ENCODE data around the gene EPC1. TPM values are rescaled to one million over a fixed set of nuclear protein-coding genes. Genes with fewer than 3 reads are reported as not detected.

EPC1 gene
- total RNA-seq, 1 donor from 2014 or later = 8.8 TPM

DNA sequence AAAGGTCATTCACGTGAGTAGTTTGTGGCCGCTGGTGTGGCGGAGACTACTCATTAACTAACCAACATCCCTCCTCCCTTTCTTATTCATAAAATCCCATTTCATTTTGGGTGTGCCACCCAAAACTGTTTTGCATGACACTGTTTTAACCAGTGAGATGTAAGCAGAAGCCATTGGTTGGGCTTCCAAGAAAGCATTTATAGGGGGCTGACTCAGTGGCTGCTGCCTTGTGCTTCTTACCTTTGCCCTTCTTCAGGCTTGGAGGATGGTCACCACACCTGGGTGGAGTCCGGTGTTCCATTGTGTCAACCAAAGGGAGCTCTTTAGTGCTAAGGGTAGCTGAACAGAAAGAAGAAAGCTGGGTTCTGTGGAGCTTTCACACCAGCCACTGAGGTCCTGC is 37.2 kb upstream of the EPC1 start:
- TF ChIP-seq, protein P1, sequence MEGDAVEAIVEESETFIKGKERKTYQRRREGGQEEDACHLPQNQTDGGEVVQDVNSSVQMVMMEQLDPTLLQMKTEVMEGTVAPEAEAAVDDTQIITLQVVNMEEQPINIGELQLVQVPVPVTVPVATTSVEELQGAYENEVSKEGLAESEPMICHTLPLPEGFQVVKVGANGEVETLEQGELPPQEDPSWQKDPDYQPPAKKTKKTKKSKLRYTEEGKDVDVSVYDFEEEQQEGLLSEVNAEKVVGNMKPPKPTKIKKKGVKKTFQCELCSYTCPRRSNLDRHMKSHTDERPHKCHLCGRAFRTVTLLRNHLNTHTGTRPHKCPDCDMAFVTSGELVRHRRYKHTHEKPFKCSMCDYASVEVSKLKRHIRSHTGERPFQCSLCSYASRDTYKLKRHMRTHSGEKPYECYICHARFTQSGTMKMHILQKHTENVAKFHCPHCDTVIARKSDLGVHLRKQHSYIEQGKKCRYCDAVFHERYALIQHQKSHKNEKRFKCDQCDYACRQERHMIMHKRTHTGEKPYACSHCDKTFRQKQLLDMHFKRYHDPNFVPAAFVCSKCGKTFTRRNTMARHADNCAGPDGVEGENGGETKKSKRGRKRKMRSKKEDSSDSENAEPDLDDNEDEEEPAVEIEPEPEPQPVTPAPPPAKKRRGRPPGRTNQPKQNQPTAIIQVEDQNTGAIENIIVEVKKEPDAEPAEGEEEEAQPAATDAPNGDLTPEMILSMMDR (conservative IDR thresholded peaks at IDR 0.05; ENCODE audit: low read depth, low read length) = no peak
- no peak overlapping the region for H3K4me3 ChIP-seq (ENCODE audit: low read depth, low read length)
- no peak for DNase-seq (ENCODE audit: low read depth)

DNA sequence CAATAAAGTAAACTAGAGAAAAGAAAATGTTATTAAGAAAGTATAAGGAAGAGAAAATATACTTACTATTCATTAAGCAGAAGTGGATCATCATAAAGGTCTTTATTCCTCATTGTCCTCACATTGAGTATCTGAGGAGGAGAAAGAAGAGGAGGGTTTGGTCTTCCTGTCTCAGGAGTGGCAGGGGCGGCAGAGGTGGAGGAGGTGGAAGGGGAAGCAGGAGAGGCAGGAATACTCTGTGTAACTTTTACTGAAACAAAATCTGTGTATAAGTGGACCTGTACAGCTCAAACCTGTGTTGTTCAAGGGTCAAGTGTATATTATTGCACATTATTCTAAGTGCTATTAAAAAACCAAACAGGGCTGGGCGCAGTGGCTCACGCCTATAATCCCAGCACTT is 34.2 kb upstream of the EPC1 start:
- H3K4me3 ChIP-seq (ENCODE audit: low read depth, low read length) = no peak overlapping the region
- TF ChIP-seq, protein P1 (conservative IDR thresholded peaks at IDR 0.05; ENCODE audit: low read depth, low read length) = no peak
- no peak for DNase-seq (ENCODE audit: low read depth)

DNA sequence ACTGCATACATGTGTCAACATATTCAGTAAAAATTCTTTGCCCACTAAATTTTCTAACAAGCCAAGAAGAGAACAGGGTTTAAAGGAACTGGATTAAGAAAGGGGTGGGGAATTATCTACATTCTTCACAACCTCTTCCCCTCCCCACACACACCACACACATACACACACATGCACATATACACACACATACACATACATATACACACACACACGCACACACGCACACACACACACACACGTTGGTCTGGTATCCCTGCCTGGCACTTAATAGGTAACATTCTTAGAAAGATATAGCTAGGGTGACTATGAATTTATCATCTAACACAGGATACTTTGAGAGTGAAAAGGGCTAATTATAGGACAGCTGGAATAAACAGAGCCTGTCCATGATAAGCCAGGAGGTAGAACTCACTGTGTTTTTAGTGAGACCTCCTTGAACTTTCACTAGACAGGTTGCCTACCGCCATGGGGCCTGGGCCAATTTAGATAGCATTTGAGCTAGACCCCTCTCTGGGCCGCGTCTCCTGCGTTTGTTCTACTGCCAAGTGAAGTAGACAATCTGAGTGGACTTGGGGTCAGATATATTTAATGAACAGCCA is 33.1 kb upstream of the EPC1 start:
- TF ChIP-seq, protein P1 (conservative IDR thresholded peaks at IDR 0.05; ENCODE audit: low read depth, low read length) = no peak
- H3K4me3 ChIP-seq (ENCODE audit: low read depth, low read length) = no peak overlapping the region
- DNase-seq (ENCODE audit: low read depth) = no peak

DNA sequence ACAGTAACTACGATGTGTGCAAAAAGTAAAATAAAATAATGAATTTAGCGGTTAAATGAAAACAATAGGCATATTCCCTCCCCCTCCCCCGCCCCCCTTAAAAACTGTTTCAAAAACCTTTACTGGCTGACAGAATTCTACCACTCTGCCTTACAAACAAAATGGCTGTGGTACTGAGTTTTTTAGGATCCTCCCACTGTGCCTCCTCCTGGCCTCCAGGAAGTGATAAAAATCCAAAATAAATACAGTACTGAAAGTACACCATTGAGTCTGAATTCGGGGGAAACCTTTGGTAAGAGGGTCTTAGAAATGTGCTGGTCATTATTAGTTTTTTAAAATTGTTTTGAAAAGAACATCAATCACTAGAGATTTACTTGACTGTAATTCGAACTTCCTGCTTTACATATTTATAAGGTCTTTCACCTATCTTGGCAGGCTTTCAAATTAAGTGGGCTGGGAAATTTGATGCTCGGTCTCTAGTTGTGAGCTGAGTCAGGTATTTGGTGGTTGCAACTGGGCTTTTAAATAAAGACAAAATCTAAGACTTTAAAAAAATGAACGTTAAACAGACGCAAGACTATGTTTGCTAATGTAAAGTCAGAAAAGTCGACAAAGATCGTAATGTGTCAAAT is 32.5 kb upstream of the EPC1 start:
- TF ChIP-seq, protein P1 (conservative IDR thresholded peaks at IDR 0.05; ENCODE audit: low read depth, low read length) = no peak
- DNase-seq (ENCODE audit: low read depth) = peak; percentile 30
- peak overlapping the region; percentile 62 for H3K4me3 ChIP-seq (ENCODE audit: low read depth, low read length)

DNA sequence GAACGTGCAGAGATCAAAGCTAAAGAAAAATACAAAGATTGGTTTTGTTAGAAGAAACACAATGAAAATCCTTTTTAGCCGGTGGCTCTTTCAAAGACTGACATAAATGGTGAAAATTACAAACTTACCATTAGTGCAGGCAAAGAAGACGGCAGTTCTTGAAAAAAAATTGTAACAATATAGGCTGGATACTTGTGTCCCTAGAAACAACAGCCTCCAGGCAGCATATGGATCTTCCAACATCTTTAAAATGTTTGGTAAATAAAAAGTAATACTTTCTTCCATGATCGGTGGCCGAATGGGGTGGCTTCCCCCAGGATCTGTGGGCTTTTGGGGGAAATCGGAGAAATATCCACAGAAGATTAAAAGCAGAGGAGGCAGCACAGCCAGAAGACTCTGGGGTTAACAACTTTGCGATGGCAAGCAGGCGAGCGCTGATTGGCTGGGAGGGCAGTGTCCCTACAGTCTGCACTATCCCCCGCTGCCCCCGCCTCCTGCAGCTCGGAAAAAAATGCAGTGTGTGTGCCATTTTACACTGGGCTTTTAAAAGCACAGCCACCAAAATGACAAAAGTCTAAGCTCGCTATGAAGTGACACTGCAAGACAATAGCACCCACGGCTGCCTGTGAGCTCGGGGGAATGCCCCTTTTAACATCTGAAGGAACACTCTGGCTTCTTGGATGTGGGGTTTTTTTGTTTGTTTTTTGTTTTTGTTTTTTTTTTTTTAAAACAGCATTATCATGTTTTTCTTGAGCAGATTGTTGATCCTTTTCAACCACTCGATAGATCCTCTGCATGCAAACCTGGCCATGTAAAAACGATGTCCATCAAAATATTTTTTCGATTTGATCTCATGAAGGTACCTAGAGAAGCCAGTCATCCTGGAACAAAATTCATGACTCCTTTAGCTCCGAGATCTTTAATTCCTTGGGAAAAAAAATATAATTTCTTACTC is 31.7 kb upstream of the EPC1 start:
- TF ChIP-seq, protein P1 (conservative IDR thresholded peaks at IDR 0.05; ENCODE audit: low read depth, low read length) = no peak
- DNase-seq (ENCODE audit: low read depth) = peak; percentile 26
- H3K4me3 ChIP-seq (ENCODE audit: low read depth, low read length) = peak overlapping the region; percentile 62

DNA sequence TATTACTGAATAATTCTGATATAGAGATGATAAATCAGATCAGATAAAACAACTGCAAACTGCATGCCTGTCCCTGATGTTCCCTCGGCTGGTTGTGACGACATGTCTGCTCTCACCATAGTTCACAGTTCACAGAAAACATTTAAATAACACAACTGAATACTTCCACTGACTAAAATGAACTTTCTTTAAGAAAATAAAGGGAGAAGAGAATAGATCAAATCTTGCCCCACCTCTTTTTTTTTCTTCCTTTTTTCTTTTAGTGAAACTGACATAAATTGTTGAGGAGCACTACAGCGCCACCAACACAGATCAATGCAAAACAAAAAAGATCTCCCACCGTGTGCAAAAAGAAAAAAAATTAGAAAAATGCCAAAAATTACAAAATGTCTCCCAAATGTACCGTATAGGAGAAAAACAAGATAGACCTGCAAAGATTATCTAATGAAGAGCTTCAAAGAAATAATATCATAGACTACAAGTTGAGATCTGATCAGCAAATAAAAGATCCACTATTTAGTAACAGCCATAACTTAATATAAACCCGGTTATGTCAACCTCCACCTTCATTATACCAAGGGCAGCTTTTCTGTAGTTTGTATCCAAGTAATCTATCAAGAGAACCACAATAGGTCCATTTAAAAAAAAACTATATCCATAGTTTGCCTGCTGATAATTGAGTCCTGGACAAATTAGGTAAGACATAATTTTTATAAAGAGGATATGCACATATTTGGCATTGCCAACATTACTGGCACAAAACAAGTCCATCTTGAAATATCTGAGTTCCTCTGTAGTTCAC is 30.7 kb upstream of the EPC1 start:
- peak; percentile 30 for DNase-seq (ENCODE audit: low read depth)
- peak overlapping the region; percentile 62 for H3K4me3 ChIP-seq (ENCODE audit: low read depth, low read length)
- TF ChIP-seq, protein P1 (conservative IDR thresholded peaks at IDR 0.05; ENCODE audit: low read depth, low read length) = peak; percentile 52

Data from epithelial cell of proximal tubule (primary cell).